ENCODE measurements around the gene AACS.

AACS gene, protein sequence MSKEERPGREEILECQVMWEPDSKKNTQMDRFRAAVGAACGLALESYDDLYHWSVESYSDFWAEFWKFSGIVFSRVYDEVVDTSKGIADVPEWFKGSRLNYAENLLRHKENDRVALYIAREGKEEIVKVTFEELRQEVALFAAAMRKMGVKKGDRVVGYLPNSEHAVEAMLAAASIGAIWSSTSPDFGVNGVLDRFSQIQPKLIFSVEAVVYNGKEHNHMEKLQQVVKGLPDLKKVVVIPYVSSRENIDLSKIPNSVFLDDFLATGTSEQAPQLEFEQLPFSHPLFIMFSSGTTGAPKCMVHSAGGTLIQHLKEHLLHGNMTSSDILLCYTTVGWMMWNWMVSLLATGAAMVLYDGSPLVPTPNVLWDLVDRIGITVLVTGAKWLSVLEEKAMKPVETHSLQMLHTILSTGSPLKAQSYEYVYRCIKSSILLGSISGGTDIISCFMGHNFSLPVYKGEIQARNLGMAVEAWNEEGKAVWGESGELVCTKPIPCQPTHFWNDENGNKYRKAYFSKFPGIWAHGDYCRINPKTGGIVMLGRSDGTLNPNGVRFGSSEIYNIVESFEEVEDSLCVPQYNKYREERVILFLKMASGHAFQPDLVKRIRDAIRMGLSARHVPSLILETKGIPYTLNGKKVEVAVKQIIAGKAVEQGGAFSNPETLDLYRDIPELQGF

DNA sequence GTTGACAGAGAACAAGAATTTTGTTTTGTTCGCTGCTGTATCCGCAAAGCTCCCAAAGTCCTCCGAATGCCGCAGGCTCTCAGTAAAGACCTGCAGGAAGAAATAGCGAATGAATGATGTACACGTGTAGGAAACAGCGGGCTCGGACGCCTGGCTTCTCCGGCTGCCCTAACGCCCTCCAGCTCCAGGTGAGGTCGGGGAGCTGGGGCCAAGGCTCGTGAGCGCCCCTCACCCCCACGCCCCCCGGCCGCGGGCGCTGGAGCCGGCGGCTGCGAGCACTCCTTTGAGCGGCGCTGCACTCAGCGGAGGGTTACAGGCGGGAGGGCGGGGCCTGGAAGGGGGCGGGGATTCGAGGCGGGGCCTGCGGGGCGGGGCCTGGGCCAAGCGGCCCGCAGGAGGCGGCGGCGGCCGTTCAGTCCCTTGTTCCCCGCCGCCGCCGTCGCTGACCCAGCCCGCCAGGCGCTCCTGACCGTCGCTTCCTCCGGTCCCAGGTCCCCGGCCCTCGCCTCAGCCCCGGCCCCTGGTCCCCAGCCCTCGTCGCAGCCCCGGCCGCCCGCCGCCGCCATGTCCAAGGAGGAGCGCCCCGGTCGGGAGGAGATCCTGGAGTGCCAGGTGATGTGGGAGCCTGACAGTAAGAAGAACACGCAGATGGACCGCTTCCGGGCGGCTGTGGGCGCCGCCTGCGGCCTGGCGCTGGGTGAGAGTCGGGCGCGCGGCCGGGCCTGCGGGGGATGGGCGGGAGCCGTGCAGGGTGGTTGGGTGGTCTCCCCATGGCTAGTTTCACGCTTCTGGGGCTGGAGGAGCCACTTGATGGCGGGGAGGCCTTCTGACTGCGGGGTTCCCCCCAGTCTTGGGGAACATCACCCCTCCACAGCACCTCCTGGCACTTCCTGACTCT, at the start of gene AACS:
Gene AACS (plus strand): TSS at position 415 of the 898 bp plus-strand sequence. CDS start 150 bp downstream, at position 565.
- Histone ChIP-seq H3K4me2 (ENCODE audit: low read depth, low read length) (peak within 1 kb of the TSS; percentile 81), H3K9ac (ENCODE audit: low read length) (peak within 1 kb of the TSS; percentile 69; the same call in 1 of the 2 replicates), H3K4me1 (ENCODE audit: low read length) (no peaks in the 10 kb centered on the region), H3F3A (ENCODE audit: insufficient read depth, low read length) (no peaks in the 10 kb centered on the region), H3K36me3 (replicated peaks; ENCODE audit: insufficient read depth, low read length) (no peaks in the 10 kb centered on the region), H3K79me2 (ENCODE audit: low read length) (peaks cover 24% of the 10 kb centered on the region), H4K20me1 (ENCODE audit: insufficient read depth, low read length) (no peaks in the 10 kb centered on the region), H3K9me3 (replicated peaks; ENCODE audit: insufficient read depth, low read length) (no peaks in the 10 kb centered on the region), H3K4me3 (ENCODE audit: low read length) (peak within 1 kb of the TSS; percentile 76), H3K9me2 (replicated peaks; ENCODE audit: insufficient read depth, low read length) (no peaks in the 10 kb centered on the region), H2AFZ (ENCODE audit: low read length) (peak within 1 kb of the TSS; percentile 75; the same call in 1 of the 2 replicates), H3K27ac (ENCODE audit: low read length) (no peak within 1 kb of the TSS), H3K27me3 (replicated peaks; ENCODE audit: insufficient read depth, low read length) (no peaks in the 10 kb centered on the region)
- DNase-seq = peak; percentile 63
- TF ChIP-seq EZH2 (optimal IDR thresholded peaks at IDR 0.05; ENCODE audit: low read depth, low read length) (no peak), EZH2phosphoT487 (IDR thresholded peaks at IDR 0.05; ENCODE audit: low read length) (no peak)
- TF ChIP-seq, protein P1, sequence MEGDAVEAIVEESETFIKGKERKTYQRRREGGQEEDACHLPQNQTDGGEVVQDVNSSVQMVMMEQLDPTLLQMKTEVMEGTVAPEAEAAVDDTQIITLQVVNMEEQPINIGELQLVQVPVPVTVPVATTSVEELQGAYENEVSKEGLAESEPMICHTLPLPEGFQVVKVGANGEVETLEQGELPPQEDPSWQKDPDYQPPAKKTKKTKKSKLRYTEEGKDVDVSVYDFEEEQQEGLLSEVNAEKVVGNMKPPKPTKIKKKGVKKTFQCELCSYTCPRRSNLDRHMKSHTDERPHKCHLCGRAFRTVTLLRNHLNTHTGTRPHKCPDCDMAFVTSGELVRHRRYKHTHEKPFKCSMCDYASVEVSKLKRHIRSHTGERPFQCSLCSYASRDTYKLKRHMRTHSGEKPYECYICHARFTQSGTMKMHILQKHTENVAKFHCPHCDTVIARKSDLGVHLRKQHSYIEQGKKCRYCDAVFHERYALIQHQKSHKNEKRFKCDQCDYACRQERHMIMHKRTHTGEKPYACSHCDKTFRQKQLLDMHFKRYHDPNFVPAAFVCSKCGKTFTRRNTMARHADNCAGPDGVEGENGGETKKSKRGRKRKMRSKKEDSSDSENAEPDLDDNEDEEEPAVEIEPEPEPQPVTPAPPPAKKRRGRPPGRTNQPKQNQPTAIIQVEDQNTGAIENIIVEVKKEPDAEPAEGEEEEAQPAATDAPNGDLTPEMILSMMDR (IDR thresholded peaks at IDR 0.05; ENCODE audit: low read length) = no peak

DNA sequence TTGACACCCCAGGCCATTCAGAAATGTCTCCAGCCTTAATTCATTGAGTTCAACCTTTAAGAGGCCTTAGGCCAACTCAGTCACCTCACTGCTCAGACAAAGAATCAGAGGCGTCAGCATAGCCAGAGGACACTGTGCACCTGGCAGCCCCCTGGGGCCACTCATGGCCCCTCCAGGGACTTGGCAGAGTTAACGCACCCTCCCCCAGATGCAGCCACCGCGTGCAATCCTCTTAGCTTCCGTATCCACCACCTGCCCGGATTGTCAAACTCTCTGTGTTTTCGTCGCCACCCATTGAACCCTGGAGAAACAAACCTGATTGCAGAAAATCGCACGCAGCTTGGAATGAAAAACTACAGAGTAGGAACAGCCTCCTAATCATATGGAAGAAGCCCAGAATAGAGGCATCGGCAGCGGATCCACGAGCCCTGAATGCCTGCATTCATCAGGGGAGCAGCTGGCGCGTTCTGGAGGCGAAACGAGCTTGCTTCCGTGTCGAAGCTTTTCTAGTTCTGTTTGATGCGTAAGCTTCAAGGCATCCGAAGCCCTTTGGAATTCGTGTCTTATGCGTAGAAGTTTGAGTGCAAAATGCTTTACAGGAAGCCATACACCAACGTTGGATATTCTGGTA, 49.4 kb upstream of the AACS start:
- Histone ChIP-seq H3K27me3 (replicated peaks; ENCODE audit: insufficient read depth, low read length) (no peaks in the 10 kb centered on the region), H3F3A (ENCODE audit: insufficient read depth, low read length) (no peaks in the 10 kb centered on the region), H3K9ac (ENCODE audit: low read length) (no peak overlapping the region), H3K4me3 (ENCODE audit: low read length) (no peak overlapping the region), H3K79me2 (ENCODE audit: low read length) (no peaks in the 10 kb centered on the region), H3K36me3 (replicated peaks; ENCODE audit: insufficient read depth, low read length) (no peaks in the 10 kb centered on the region), H3K9me2 (replicated peaks; ENCODE audit: insufficient read depth, low read length) (no peaks in the 10 kb centered on the region), H4K20me1 (ENCODE audit: insufficient read depth, low read length) (no peaks in the 10 kb centered on the region), H3K27ac (ENCODE audit: low read length) (no peak overlapping the region), H3K4me2 (ENCODE audit: low read depth, low read length) (no peak overlapping the region), H3K4me1 (ENCODE audit: low read length) (no peaks in the 10 kb centered on the region), H2AFZ (ENCODE audit: low read length) (no peak overlapping the region), H3K9me3 (replicated peaks; ENCODE audit: insufficient read depth, low read length) (no peaks in the 10 kb centered on the region)
- DNase-seq = no peak
- TF ChIP-seq EZH2phosphoT487 (IDR thresholded peaks at IDR 0.05; ENCODE audit: low read length) (no peak), EZH2 (optimal IDR thresholded peaks at IDR 0.05; ENCODE audit: low read depth, low read length) (no peak)
- TF ChIP-seq, protein P1 (IDR thresholded peaks at IDR 0.05; ENCODE audit: low read length) = no peak

DNA sequence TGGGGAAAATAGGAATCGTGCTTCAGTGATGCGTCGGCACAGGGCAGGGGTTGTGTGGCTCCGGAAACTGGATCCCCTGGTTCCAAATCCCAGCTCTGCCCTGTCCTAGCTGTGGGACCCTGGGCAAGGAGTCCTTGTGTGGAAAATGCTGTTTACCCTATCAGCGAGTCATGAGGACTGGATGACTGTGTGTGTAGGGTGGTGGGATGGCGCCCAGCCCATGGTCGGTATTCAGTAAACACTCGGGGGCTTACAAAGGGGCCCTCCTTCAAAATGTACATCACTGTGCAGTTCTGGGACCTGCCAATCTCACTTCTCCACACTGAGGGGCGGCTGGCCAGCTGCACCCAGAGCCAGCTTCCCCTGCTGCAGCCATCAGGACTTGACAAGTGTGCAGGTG, 47.4 kb upstream of the AACS start:
- Histone ChIP-seq H4K20me1 (ENCODE audit: insufficient read depth, low read length) (no peaks in the 10 kb centered on the region), H3K27ac (ENCODE audit: low read length) (no peak overlapping the region), H3K36me3 (replicated peaks; ENCODE audit: insufficient read depth, low read length) (no peaks in the 10 kb centered on the region), H3K79me2 (ENCODE audit: low read length) (no peaks in the 10 kb centered on the region), H3F3A (ENCODE audit: insufficient read depth, low read length) (no peaks in the 10 kb centered on the region), H3K4me2 (ENCODE audit: low read depth, low read length) (no peak overlapping the region), H3K9me2 (replicated peaks; ENCODE audit: insufficient read depth, low read length) (no peaks in the 10 kb centered on the region), H3K27me3 (replicated peaks; ENCODE audit: insufficient read depth, low read length) (no peaks in the 10 kb centered on the region), H3K4me1 (ENCODE audit: low read length) (no peaks in the 10 kb centered on the region), H2AFZ (ENCODE audit: low read length) (no peak overlapping the region), H3K4me3 (ENCODE audit: low read length) (no peak overlapping the region), H3K9me3 (replicated peaks; ENCODE audit: insufficient read depth, low read length) (no peaks in the 10 kb centered on the region), H3K9ac (ENCODE audit: low read length) (no peak overlapping the region)
- DNase-seq = no peak
- TF ChIP-seq, protein P1 (IDR thresholded peaks at IDR 0.05; ENCODE audit: low read length) = no peak
- no peak for TF ChIP-seq EZH2phosphoT487 (IDR thresholded peaks at IDR 0.05; ENCODE audit: low read length)
- no peak for TF ChIP-seq EZH2 (optimal IDR thresholded peaks at IDR 0.05; ENCODE audit: low read depth, low read length)

Data from MM.1S (cell line).